H9 (cell line): ENCODE data around the gene OR8B12. TPM values are rescaled to one million over a fixed set of nuclear protein-coding genes. Genes with fewer than 3 reads are reported as not detected.

Experiments used
- DNase-seq: peaks from one replicate; pipeline ENCODE4 v3.0.0-alpha.2; 2017
- H2AFZ ChIP-seq: one replicate; pipeline ENCODE4 v1.6.1; 2013; ENCODE audit warnings: mild to moderate bottlenecking, low read length, control low read depth, moderate library complexity
- H2AK5ac ChIP-seq: 2 replicates; pipeline ENCODE4 v1.6.1; 2013; ENCODE audit warnings: low read length, control low read depth, mixed read lengths; ENCODE audit not compliant: insufficient read length
- H2BK120ac ChIP-seq: one replicate; pipeline ENCODE4 v1.6.1; 2013; ENCODE audit warnings: low read depth, mild to moderate bottlenecking, low read length, control low read depth, inconsistent platforms; ENCODE audit not compliant: poor library complexity, severe bottlenecking
- H2BK12ac ChIP-seq: 2 replicates; pipeline ENCODE4 v1.6.1; 2013; ENCODE audit warnings: low read length, control low read depth, mixed read lengths, low read depth; ENCODE audit not compliant: insufficient read length
- H2BK15ac ChIP-seq: 2 replicates; pipeline ENCODE4 v1.6.1; 2013; ENCODE audit warnings: low read depth, low read length, control low read depth
- H2BK20ac ChIP-seq: one replicate; pipeline ENCODE4 v1.6.1; 2013; ENCODE audit warnings: low read depth, mild to moderate bottlenecking, low read length, control low read depth, inconsistent platforms; ENCODE audit not compliant: poor library complexity, severe bottlenecking
- H2BK5ac ChIP-seq: 2 replicates; pipeline ENCODE4 v1.6.1; 2013; ENCODE audit warnings: low read length, control low read depth, mixed read lengths; ENCODE audit not compliant: insufficient read length
- H3K14ac ChIP-seq: 2 replicates; pipeline ENCODE4 v1.6.1; 2013; ENCODE audit warnings: low read length, control low read depth; ENCODE audit not compliant: insufficient read depth
- H3K18ac ChIP-seq: 2 replicates; pipeline ENCODE4 v1.6.1; 2013; ENCODE audit warnings: low read depth, mild to moderate bottlenecking, mixed read lengths, low read length, control low read depth; ENCODE audit not compliant: insufficient read length
- H3K23ac ChIP-seq: 2 replicates; pipeline ENCODE4 v1.6.1; 2013; ENCODE audit warnings: low read length, control low read depth, mixed read lengths, low read depth; ENCODE audit not compliant: insufficient read length
- H3K23me2 ChIP-seq: 2 replicates; pipeline ENCODE4 v1.6.1; 2013; ENCODE audit warnings: low read depth, mild to moderate bottlenecking, mixed read lengths, low read length, control low read depth; ENCODE audit not compliant: insufficient read length, poor library complexity, severe bottlenecking
- H3K27ac ChIP-seq: 2 replicates; pipeline ENCODE4 v1.5.1; 2013; ENCODE audit warnings: low read length, control low read depth, mixed read lengths, low read depth; ENCODE audit not compliant: insufficient read length
- H3K27me3 ChIP-seq: 2 replicates; pipeline ENCODE4 v1.6.1; 2013; ENCODE audit warnings: low read length, control low read depth, inconsistent platforms; ENCODE audit not compliant: insufficient read depth
- H3K4ac ChIP-seq: 2 replicates; pipeline ENCODE4 v1.6.1; 2013; ENCODE audit warnings: low read depth, mild to moderate bottlenecking, control low read depth, inconsistent platforms, low read length, moderate library complexity
- H3K4me1 ChIP-seq: 2 replicates; pipeline ENCODE4 v1.6.1; 2013; ENCODE audit warnings: low read length, control low read depth, inconsistent platforms; ENCODE audit not compliant: insufficient read depth
- H3K4me2 ChIP-seq: 2 replicates; pipeline ENCODE4 v1.6.1; 2013; ENCODE audit warnings: low read length, control low read depth, mixed read lengths; ENCODE audit not compliant: insufficient read length, insufficient read depth
- H3K56ac ChIP-seq: 2 replicates; pipeline ENCODE4 v1.6.1; 2013; ENCODE audit warnings: low read depth, mild to moderate bottlenecking, mixed read lengths, low read length, control low read depth; ENCODE audit not compliant: insufficient read length
- H3K79me1 ChIP-seq: 2 replicates; pipeline ENCODE4 v1.6.1; 2013; ENCODE audit warnings: low read depth, mild to moderate bottlenecking, moderate library complexity, low read length, control low read depth, inconsistent platforms; ENCODE audit not compliant: insufficient read depth, poor library complexity, severe bottlenecking
- H3K79me2 ChIP-seq: 2 replicates; pipeline ENCODE4 v1.6.1; 2013; ENCODE audit warnings: low read length, control low read depth, inconsistent platforms; ENCODE audit not compliant: insufficient read depth
- H3K9ac ChIP-seq: 2 replicates; pipeline ENCODE4 v1.6.1; 2013; ENCODE audit warnings: low read length, control low read depth, mixed read lengths; ENCODE audit not compliant: insufficient read length; ENCODE audit errors: extremely low read depth
- H3K9me3 ChIP-seq: one replicate; pipeline ENCODE4 v1.6.1; 2013; ENCODE audit warnings: low read depth, low read length, inconsistent platforms; ENCODE audit not compliant: control insufficient read depth
- H3T11ph ChIP-seq: one replicate; pipeline ENCODE4 v1.6.1; 2013; ENCODE audit warnings: mild to moderate bottlenecking, low read length, control low read depth, inconsistent platforms
- H4K20me1 ChIP-seq: one replicate; pipeline ENCODE4 v1.6.1; 2013; ENCODE audit not compliant: control insufficient read depth, insufficient read length, insufficient read depth
- H4K5ac ChIP-seq: 2 replicates; pipeline ENCODE4 v1.6.1; 2013; ENCODE audit warnings: low read depth, mild to moderate bottlenecking, mixed read lengths, low read length, control low read depth; ENCODE audit not compliant: insufficient read length
- H4K8ac ChIP-seq: replicated peaks from 2 replicates; pipeline ENCODE4 v1.6.1; 2013; ENCODE audit warnings: low read length, control low read depth, mixed read lengths, low read depth; ENCODE audit not compliant: insufficient read length
- H4K91ac ChIP-seq: 2 replicates; pipeline ENCODE4 v1.6.1; 2013; ENCODE audit warnings: low read depth, mild to moderate bottlenecking, moderate library complexity, mixed read lengths, low read length, control low read depth; ENCODE audit not compliant: insufficient read length
- H3K27ac Mint-ChIP-seq, 3 experiments: 2 replicates in 2 of 3; 3 replicates in 1 of 3; pipeline ENCODE4 v1.8.0; 2020 to 2021; ENCODE audit warnings: mixed read lengths in 3 of 3, mild to moderate bottlenecking in 1 of 3, moderate library complexity in 1 of 3
- H3K27me3 Mint-ChIP-seq: 2 replicates; pipeline ENCODE4 v1.8.0; 2021; ENCODE audit warnings: low read depth, mild to moderate bottlenecking, moderate library complexity, mixed read lengths
- H3K36me3 Mint-ChIP-seq, 3 experiments: 2 replicates in 2 of 3; 3 replicates in 1 of 3; pipeline ENCODE4 v1.8.0; 2020 to 2021; ENCODE audit warnings: low read depth in 3 of 3, mixed read lengths in 3 of 3; ENCODE audit not compliant: insufficient read depth in 1 of 3
- H3K4me1 Mint-ChIP-seq, 2 experiments: 2 replicates each; pipeline ENCODE4 v1.8.0; 2020; ENCODE audit warnings: mixed read lengths in 2 of 2
- H3K4me3 Mint-ChIP-seq, 2 experiments: 2 replicates in 1 of 2; 3 replicates in 1 of 2; pipeline ENCODE4 v1.8.0; 2020 to 2021; ENCODE audit warnings: mild to moderate bottlenecking in 2 of 2, mixed read lengths in 2 of 2, moderate library complexity in 1 of 2
- H3K9me3 Mint-ChIP-seq, 2 experiments: 2 replicates in 1 of 2; 3 replicates in 1 of 2; pipeline ENCODE4 v1.8.0; 2020; ENCODE audit warnings: mild to moderate bottlenecking in 2 of 2, mixed read lengths in 2 of 2, moderate library complexity in 1 of 2
- CTCF ChIP-seq: fragments of 200-600 bp; sonication (generic); conservative IDR thresholded peaks from 3 replicates; pipeline ENCODE4 v1.8.0; 2021; ENCODE audit warnings: antibody characterized with exemption, mild to moderate bottlenecking
- WGBS: extraction: QIAGEN DNeasy Blood & Tissue Kit; methylation state at CpG from one replicate; pipeline ENCODE4 v1.1.7; 2013; ENCODE audit warnings: missing lambda C conversion rate, low lambda C conversion rate, mixed read lengths; ENCODE audit not compliant: insufficient read length; ENCODE audit errors: extremely low coverage; 5-methylcytosine and 5-hydroxymethylcytosine counted together
- total RNA-seq: library from RNA; stranded (reverse); gene quantifications from 2 replicates; pipeline ENCODE4 v1.2.1, GENCODE V29; 2021

Gene OR8B12
- total RNA-seq, 1 experiment from 2014 or later: not detected

- H3K23me2 ChIP-seq: no peaks in the 10 kb centered on the region
- whole genome bisulfite sequencing: no CpG with 5 or more reads among the region's 3 CpGs
- no peak overlapping the region for H2BK120ac ChIP-seq
- no peaks in the 10 kb centered on the region for H3K79me1 ChIP-seq
- no peaks in the 10 kb centered on the region for H3K79me2 ChIP-seq
- no peak overlapping the region for H4K91ac ChIP-seq
- no peak overlapping the region for H4K5ac ChIP-seq
- H2AFZ ChIP-seq: no peak overlapping the region
- no peak overlapping the region for H3K18ac ChIP-seq
- no peaks in the 10 kb centered on the region for H3K36me3 Mint-ChIP-seq
- no peak overlapping the region for H3K27ac ChIP-seq
- TF ChIP-seq CTCF: no peak
- no peaks in the 10 kb centered on the region for H3K9me3 Mint-ChIP-seq
- DNase-seq: no peak
- H3K14ac ChIP-seq: no peak overlapping the region
- no peak overlapping the region for H3K9ac ChIP-seq
- no peaks in the 10 kb centered on the region for H3K4me1 ChIP-seq
- H3K56ac ChIP-seq: no peak overlapping the region
- H3K4me3 Mint-ChIP-seq: no peak overlapping the region
- no peak overlapping the region for H4K8ac ChIP-seq
- no peaks in the 10 kb centered on the region for H4K20me1 ChIP-seq
- H3K27ac Mint-ChIP-seq: no peak overlapping the region
- H2BK20ac ChIP-seq: no peak overlapping the region
- H2BK5ac ChIP-seq: no peak overlapping the region
- no peak overlapping the region for H3K23ac ChIP-seq
- no peak overlapping the region for H2BK12ac ChIP-seq
- H2BK15ac ChIP-seq: no peak overlapping the region
- no peak overlapping the region for H2AK5ac ChIP-seq
- peaks cover 13% of the 10 kb centered on the region for H3K27me3 Mint-ChIP-seq
- no peak overlapping the region for H3K4me2 ChIP-seq
- no peaks in the 10 kb centered on the region for H3K27me3 ChIP-seq
- H3T11ph ChIP-seq: no peak overlapping the region
- no peaks in the 10 kb centered on the region for H3K4me1 Mint-ChIP-seq
- no peaks in the 10 kb centered on the region for H3K9me3 ChIP-seq
- no peak overlapping the region for H3K4ac ChIP-seq
These were observed 29.3 kb downstream of the OR8B12 start for GRCh38 chr11:124514131-124514530.
